ENCODE measurements around the gene TPM4. TPM values are rescaled to one million over a fixed set of nuclear protein-coding genes. Genes with fewer than 3 reads are reported as not detected.
A peak's percentile ranks its signal among the peaks of the same experiment; 100 is the strongest.

The TPM4 gene
- total RNA-seq, 1 experiment from 2014 or later: 307 TPM

- no peak overlapping the region for H3K4me3 ChIP-seq
Observed at GRCh38 chr19:16135430-16136127, 59.3 kb downstream of the TPM4 start.

GRCh38 chr19:16136185-16136999 is 60.1 kb downstream of the TPM4 start:
- no peaks in the 10 kb centered on the region for H3K4me1 ChIP-seq (replicated peaks; ENCODE audit: insufficient read depth)
- no peak overlapping the region for H3K4me3 ChIP-seq
- TSS peak; percentile 8 for BruUV-seq (replicated peaks)
- ChIA-PET POLR2A (ENCODE audit: unreplicated experiment) (interaction anchor here (0.6 kb wide), 1 partner anchor 8 kb away, joined by 3 read pairs; no protein-coding TSS in a partner anchor), CTCF (interaction anchor here (0.6 kb wide), 1 partner anchor 20 kb away, joined by 5 read pairs; no protein-coding TSS in a partner anchor)
- no peak overlapping the region for H2AFZ ChIP-seq
- H3K9me3 ChIP-seq (ENCODE audit: insufficient read depth, low read depth): no peaks in the 10 kb centered on the region
- intact Hi-C loops (cut with micrococcal nuclease; ENCODE audit: unreplicated experiment): no loop called here
- TF ChIP-seq EZH2 (IDR thresholded peaks at IDR 0.05; ENCODE audit: low read depth): no peak
- no peak for TF ChIP-seq CTCF (conservative IDR thresholded peaks at IDR 0.05)
- H3K27me3 ChIP-seq (ENCODE audit: insufficient read depth, low read depth): no peaks in the 10 kb centered on the region
- no peaks in the 10 kb centered on the region for H3K79me2 ChIP-seq (ENCODE audit: low read depth)
- no peak for DNase-seq
- H3F3A ChIP-seq (ENCODE audit: insufficient read depth, low read depth): peaks cover 29% of the 10 kb centered on the region; the same call in 1 of the 2 replicates
- no peak overlapping the region for H3K4me2 ChIP-seq
- no peaks in the 10 kb centered on the region for H4K20me1 ChIP-seq (ENCODE audit: insufficient read depth)
- 0 out of 2 replicates have a peak, but pooled peaks cover 15% of the 10 kb centered on the region for H3K36me3 ChIP-seq (ENCODE audit: low read depth)
- H3K27ac ChIP-seq: no peak overlapping the region
- H3K9me2 ChIP-seq (ENCODE audit: insufficient read depth): no peaks in the 10 kb centered on the region

More at GRCh38 chr19:16135430-16136127, 59.3 kb downstream of the TPM4 start:
- intact Hi-C loops (cut with micrococcal nuclease; ENCODE audit: unreplicated experiment): no loop called here
- DNase-seq: no peak
- Histone ChIP-seq H3K9me3 (ENCODE audit: insufficient read depth, low read depth) (no peaks in the 10 kb centered on the region), H3F3A (ENCODE audit: insufficient read depth, low read depth) (peaks cover 29% of the 10 kb centered on the region; the same call in 1 of the 2 replicates), H3K9me2 (ENCODE audit: insufficient read depth) (no peaks in the 10 kb centered on the region), H3K79me2 (ENCODE audit: low read depth) (no peaks in the 10 kb centered on the region), H3K27ac (no peak overlapping the region), H3K27me3 (ENCODE audit: insufficient read depth, low read depth) (no peaks in the 10 kb centered on the region), H3K4me1 (replicated peaks; ENCODE audit: insufficient read depth) (no peaks in the 10 kb centered on the region), H2AFZ (no peak overlapping the region), H3K4me2 (no peak overlapping the region), H3K36me3 (ENCODE audit: low read depth) (peaks cover 16% of the 10 kb centered on the region; the same call in 1 of the 2 replicates), H4K20me1 (ENCODE audit: insufficient read depth) (no peaks in the 10 kb centered on the region)
- BruUV-seq (replicated peaks): no TSS peak
- CTCF ChIA-PET: interaction anchor here (0.6 kb wide), 1 partner anchor 21 kb away, joined by 5 read pairs; no protein-coding TSS in a partner anchor
- TF ChIP-seq EZH2 (IDR thresholded peaks at IDR 0.05; ENCODE audit: low read depth): no peak
- POLR2A ChIA-PET (ENCODE audit: unreplicated experiment): interaction anchor here (0.6 kb wide), 1 partner anchor 9 kb away, joined by 3 read pairs; no protein-coding TSS in a partner anchor

- H3K79me2 ChIP-seq (ENCODE audit: low read depth): no peaks in the 10 kb centered on the region
- H4K20me1 ChIP-seq (ENCODE audit: insufficient read depth): no peaks in the 10 kb centered on the region
- no peak overlapping the region for H3K4me3 ChIP-seq
- CTCF ChIA-PET: no interaction called here
- no peak overlapping the region for H3K27ac ChIP-seq
- no peaks in the 10 kb centered on the region for H3K9me3 ChIP-seq (ENCODE audit: insufficient read depth, low read depth)
- POLR2A ChIA-PET (ENCODE audit: unreplicated experiment): interaction anchor here (0.6 kb wide), 1 partner anchor 11 kb away, joined by 3 read pairs; no protein-coding TSS in a partner anchor
- peaks cover 22% of the 10 kb centered on the region for H3K4me1 ChIP-seq (replicated peaks; ENCODE audit: insufficient read depth)
- DNase-seq: no peak
- H3F3A ChIP-seq (ENCODE audit: insufficient read depth, low read depth): peaks cover 25% of the 10 kb centered on the region; the same call in 1 of the 2 replicates
- no peaks in the 10 kb centered on the region for H3K9me2 ChIP-seq (ENCODE audit: insufficient read depth)
- BruUV-seq (replicated peaks): no TSS peak
- intact Hi-C loops (cut with micrococcal nuclease; ENCODE audit: unreplicated experiment): no loop called here
- no peak for TF ChIP-seq CTCF (conservative IDR thresholded peaks at IDR 0.05)
- TF ChIP-seq EZH2 (IDR thresholded peaks at IDR 0.05; ENCODE audit: low read depth): no peak
- H3K36me3 ChIP-seq (ENCODE audit: low read depth): no peaks in the 10 kb centered on the region
- H3K27me3 ChIP-seq (ENCODE audit: insufficient read depth, low read depth): no peaks in the 10 kb centered on the region
- no peak overlapping the region for H2AFZ ChIP-seq
- H3K4me2 ChIP-seq: no peak overlapping the region
Observed at GRCh38 chr19:16139752-16140151, 63.5 kb downstream of the TPM4 start.

Measured in PC-9 (cell line).